Suppressor macrophage (primary cell): Measurements from ENCODE around the gene FAM193B.

Experiments
- DNase-seq, 4 experiments: peaks; one replicate each; pipeline ENCODE4 v3.0.0-alpha.2; 2020 to 2022

Gene FAM193B

GRCh38 chr5:177470759-177471536 lies 83.4 kb downstream of the FAM193B start:
- no peak for DNase-seq
